ENCODE data around the gene ATG7. TPM values are rescaled to one million over a fixed set of nuclear protein-coding genes. Genes with fewer than 3 reads are reported as not detected.
"Not testable (repeated sequence)": the region's sequence is repeated elsewhere in the genome, so short reads cannot be mapped to it uniquely, and the experiment has no call there.

Gene ATG7
- polyA plus RNA-seq, 4 donors = 23.6 to 26.9 (median 25.2) TPM

DNA sequence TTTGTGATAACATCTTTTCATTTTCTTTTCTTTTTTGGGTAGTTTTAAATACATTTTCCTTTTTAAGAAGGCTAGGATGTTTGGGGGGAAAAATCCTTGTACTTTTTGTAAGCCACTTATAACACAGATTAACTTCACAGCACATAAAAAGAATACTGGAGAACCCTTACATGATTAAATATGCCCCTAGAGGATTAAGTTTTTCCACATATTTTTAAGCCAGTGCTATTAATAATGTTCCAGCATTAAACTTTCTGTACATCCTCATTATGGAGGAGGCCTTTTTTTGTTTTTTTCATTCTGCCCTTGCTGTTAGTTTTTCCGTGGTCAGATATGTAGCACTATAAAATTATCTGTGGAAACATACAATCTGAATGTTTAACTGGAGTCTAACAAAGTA is 147.9 kb downstream of the ATG7 start:
- DNase-seq (ENCODE audit: low read depth in 4 of 4, low spot score in 2 of 4) = no peak

DNA sequence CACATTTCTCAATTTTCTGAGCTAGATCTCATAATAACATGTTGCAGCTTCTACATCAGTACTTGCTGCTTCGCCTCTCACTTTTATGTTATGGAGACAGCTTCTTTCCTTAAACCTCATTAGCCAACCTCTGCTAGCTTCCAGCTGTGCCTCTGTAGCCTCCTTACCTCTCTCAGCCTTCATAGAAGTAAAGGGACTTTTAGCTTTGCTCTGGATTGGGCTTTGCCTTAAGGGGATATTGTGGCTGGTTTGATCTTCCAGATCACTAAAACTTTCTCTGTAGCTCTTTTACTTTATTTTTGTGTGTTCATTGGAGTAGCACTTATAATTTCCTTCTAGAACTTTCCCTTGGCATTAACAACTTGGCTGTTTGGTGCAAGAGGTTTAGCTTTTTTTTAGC is 150.1 kb downstream of the ATG7 start:
- no peak for DNase-seq (ENCODE audit: low read depth in 4 of 4, low spot score in 2 of 4)

DNA sequence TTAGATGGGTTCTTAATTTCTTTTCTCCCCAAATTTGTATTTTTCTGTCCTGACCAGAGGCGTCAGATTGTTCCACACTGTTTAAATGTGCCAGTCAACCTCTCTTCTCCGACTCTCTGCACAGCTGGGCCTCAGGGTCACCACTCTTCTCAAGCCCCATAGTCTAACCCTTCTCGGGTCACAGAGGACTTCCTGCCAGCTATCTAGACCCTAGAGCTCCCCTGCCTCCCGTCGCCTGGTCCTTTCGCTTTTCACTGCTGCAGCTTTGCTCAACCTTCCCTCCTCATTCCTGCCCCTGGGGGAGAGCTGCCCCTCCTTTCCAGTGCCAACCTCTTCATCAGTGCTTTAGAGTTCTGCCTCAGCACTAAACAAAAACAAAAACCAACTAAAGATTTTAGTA is 151.7 kb downstream of the ATG7 start:
- no peak for DNase-seq (ENCODE audit: low read depth in 4 of 4, low spot score in 2 of 4)

DNA sequence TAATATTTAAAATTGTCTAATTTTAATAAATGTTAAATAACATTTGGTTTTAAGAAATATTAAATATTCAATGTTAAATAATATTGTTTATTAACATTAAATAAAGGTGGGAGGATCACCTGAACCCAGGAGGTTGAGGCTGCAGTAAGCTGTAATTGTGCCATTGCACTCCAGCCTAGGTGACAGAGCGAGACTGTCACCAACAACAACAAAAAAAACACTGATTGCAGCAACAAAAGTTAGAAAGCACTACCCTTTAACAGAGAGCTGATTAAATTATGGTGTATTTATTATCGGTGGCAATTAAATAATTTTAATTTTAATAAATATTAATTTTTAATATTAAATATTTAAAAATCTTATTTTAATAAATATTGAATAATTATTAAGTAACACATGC is 152.1 kb downstream of the ATG7 start:
- no peak for DNase-seq (ENCODE audit: low read depth in 4 of 4, low spot score in 2 of 4)

DNA sequence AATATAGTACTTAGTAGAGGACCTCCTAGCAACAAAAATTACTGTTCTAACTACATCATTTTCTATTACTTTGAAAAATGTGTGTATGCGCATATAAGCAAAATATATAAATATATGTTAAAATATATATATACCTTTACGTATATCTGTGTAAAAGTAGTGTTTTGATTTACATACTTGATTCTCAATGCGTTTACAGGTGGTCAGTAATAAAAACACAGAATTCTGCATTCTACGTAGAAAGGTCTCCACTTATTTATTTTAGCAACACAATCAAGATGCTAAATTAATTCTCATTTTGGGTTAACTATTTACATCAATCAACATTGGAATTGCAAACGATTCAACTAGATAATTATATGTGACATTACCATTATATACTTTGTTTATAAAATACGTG is 158.0 kb downstream of the ATG7 start:
- no peak for DNase-seq (ENCODE audit: low read depth in 4 of 4, low spot score in 2 of 4)

DNA sequence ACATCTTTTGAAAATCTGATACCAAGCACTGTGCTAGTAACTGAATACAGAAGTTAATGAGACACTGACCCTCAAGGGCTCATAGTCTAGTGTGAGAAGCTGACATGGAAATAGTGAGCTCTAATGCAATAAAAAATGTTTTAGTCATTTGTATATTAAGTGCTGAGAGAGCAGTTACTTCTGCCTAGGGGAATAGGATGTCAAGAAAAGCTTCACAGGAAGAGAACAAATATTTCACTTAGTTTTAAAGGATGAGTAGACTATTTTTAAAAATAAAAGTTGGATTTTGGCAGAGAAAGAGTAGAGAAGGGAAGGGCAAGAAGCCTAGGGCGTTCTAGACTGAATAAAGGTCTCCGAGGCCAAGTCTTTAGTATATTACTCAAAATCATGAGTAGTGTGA is 158.4 kb downstream of the ATG7 start:
- no peak for DNase-seq (ENCODE audit: low read depth in 4 of 4, low spot score in 2 of 4)

DNA sequence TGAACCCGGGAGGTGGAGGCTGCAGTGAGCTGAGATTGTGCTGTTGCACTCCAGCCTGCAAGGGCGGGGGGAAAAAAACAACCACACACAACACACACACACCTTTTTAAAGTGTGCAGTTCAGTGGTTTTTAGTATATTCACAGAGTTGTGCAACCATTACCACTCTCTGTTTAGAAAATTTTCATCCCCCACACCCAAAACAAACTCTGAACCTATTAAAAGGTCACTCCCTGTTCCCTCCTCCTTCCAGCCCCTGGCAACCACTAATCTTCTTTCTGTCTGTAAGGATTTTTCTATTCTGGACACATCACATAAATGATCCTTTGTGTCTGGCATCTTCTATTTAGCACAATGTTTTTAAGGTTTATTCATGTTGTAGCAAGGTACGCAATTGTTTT is 159.1 kb downstream of the ATG7 start:
- DNase-seq (ENCODE audit: low read depth in 4 of 4, low spot score in 2 of 4) = no peak

DNA sequence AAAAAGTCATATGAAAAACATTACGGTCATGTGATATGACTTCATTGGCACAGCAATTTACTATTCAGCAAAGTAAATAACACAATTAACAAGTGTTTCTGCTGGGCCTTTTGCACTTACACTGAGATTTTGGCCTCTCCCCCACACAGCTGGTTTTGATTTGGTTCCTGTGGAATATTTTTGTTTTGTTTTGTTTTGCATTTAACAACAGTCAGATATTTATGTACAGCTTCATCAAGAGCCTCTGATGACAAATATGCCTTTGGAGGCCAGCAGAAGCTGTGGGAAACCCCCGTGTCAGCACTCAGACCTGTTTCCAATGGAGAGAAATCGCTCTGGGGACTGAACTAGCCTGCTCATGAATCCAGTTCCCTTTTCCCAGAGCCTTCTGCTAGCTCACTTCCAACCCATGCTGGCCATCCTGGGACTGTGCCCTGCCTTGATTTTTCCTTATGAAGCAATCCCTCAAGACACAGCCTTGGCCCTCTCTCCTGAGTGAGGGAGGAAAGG is 161.9 kb downstream of the ATG7 start:
- no peak for DNase-seq (ENCODE audit: low read depth in 4 of 4, low spot score in 2 of 4)

DNA sequence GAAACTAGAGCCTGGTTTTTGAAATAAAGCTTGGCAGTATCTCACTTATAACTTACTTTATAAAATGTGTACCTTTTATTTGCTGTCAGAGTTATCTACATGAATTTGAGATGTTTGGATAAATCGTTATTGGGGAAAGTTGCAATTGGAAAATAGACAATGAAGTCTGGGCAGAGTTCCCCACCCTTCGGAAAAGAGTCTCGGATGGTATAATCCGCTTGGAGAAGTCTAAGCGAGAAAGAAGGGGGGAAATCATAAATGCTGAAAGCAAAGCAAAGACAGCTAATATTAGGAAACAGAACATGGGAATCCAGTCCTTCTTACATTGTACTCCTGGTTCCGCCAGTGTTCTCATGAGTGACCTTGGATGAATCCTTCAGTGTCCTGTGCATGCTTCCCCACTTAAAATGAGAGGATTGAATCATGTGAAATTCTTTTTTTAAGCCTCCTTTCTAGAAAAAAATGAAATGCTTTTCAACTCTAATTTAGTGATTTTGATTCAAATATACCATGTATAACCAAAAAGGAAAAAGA is 162.4 kb downstream of the ATG7 start:
- no peak for DNase-seq (ENCODE audit: low read depth in 4 of 4, low spot score in 2 of 4)

DNA sequence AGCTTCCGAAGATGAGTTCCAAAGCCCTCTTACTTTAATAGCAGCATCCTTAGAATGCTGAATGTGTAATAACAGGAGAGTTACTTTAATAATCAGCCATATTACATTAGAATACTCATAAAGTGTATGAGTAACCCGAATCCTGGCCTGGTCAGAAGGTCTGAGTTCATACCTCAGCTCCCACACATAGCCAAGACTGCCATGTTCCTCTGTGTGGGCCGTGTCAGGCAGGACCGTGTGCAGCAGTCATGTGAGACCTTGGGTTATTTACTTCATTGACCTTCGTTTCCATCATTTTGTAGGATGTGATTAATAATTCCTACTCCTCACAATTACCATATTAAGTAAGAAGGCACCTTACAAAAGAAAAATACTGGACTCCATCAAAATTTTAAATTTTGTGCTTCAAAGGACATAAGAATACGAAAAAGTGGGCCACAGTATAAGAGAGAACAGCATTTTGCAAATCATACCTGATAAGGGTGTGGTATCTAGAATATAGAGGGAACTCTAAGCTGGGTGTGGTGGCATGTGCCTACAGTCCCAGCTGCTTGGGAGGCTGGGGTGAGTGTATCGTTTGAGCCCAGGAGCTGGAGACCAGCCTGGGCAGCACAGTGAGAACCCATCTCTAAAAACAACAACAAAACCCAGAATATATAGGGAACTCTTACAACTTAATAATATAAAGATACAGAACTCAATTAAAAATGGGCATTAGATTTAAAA is 163.4 kb downstream of the ATG7 start:
- no peak for DNase-seq (ENCODE audit: low read depth in 4 of 4, low spot score in 2 of 4)

DNA sequence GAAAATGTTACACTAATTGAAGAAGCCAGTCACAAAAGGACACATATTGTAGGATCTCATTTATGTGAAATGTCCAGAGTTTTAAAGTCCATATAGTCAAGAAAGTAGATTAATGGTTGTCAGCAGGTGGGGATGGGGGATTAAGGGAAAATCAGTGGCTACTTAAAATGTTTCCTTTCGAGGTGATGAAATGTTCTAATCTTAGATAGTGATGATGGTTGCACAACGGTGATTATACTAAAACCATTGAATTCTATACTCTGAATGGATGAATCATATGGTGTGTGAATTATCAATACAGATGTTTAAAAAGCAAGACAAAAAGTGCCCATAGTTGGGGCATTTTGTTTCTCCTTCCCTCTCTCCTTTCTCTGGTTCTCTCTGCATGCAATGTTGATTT is 164.6 kb downstream of the ATG7 start:
- no peak for DNase-seq (ENCODE audit: low read depth in 4 of 4, low spot score in 2 of 4)

DNA sequence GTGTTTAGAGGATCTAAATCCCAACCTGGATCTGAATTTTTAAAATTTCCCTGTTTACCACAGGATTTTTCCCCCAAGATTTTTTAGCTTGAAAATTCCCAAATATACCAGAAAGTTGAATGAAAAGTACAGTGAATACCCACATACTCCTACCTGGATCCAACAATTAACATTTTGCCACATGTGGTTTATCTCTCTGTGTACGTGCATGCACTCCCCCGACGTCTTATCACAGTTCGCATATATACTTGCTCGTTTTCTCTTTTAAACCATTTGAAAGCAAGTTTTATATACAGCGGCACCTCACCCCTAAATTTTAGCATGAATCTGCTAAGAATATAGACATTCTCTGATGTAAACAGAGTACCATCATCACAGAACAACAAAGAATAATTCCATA is 165.3 kb downstream of the ATG7 start:
- DNase-seq (ENCODE audit: low read depth in 4 of 4, low spot score in 2 of 4) = no peak

DNA sequence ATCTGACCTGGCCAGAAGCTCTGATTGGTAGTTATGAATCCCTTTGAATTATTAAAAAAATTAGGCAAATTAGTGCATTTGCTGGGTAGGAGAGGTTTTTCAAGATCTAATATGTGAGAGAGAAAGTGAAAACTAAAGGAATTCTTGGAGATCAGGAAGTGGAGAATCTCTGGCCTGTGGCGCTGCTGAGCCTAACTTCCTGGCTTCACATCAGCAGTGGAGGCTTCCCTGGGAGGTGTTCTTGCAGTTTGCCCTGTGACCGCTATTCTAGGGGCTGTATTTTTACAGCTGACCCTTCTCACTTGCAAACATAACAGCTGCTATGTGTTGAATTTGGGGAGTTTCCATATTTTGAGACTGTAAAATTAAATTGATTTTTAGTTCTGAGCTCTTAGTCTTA is 166.4 kb downstream of the ATG7 start:
- DNase-seq (ENCODE audit: low read depth in 4 of 4, low spot score in 2 of 4) = no peak

DNA sequence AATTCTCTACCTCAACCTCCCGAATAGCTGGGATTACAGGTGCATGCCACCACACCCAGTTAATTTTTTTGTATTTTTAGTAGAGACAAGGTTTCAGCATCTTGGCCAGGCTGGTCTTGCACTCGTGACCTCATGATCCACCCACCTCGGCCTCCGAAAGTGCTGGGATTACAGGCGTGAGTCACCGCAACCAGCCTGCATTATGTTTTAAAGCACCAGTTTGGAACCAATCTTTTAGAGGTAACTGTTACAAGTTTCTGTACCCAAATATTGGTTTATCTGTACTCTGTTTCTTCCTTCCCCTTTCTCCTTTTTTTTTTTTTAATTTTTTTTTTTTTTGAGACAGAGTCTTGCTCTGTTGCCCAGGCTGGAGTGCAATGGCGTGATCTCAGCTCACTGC is 169.1 kb downstream of the ATG7 start:
- not testable (repeated sequence) for DNase-seq (ENCODE audit: low read depth in 4 of 4, low spot score in 2 of 4)

DNA sequence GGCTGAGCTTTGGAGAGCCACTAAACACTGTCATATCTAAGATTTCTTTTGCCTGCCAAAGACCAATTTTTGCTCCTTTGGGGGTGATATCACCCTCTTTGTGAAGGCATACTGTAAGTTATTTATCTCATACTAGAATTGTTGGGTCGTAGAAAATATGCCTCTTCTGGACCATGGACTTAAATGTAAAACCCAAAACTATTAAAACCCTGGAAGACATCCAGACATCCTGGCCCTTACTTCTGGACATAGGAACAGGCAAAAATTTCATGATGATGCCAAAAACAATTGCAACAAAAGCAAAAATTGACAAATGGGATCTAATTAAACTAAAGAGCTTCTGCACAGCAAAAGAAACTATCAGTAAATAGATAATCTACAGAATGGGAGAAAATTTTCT is 172.2 kb downstream of the ATG7 start:
- no peak for DNase-seq (ENCODE audit: low read depth in 4 of 4, low spot score in 2 of 4)

DNA sequence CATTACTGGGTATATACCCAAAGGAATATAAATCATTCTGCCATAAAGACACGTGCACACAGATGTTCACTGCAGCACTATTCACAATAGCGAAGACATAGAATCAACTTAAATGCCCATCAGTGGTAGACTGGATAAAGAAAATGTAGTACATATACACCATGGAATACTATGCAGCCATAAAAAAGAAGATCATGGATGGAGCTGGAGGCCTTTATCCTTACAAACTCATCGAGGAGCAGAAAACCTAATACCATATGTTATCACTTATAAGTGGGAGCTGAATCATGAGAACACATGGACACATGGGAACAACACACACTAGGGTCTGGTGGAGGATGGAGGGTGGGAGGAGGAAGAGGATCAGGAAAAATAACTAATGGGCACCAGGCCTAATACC is 173.0 kb downstream of the ATG7 start:
- not testable (repeated sequence) for DNase-seq (ENCODE audit: low read depth in 4 of 4, low spot score in 2 of 4)

DNA sequence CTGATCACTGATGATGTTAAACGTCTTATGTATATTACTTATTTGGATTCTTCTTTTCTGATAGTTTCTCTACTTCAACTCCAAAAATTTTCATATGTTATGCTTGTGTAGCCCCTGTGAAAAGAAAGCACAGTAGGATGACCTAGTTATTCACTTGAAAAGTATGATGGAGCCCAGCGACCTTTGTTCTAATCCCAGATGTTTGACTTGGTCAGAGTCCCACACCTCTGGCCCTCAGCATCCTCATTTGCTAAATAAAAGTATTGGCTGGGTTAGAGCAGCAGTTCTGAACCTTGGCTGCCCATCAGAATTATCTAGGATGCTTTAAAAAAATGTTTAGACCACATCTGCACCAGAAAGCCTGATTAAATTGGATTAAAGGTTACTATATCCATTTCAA is 173.7 kb downstream of the ATG7 start:
- no peak for DNase-seq (ENCODE audit: low read depth in 4 of 4, low spot score in 2 of 4)

DNA sequence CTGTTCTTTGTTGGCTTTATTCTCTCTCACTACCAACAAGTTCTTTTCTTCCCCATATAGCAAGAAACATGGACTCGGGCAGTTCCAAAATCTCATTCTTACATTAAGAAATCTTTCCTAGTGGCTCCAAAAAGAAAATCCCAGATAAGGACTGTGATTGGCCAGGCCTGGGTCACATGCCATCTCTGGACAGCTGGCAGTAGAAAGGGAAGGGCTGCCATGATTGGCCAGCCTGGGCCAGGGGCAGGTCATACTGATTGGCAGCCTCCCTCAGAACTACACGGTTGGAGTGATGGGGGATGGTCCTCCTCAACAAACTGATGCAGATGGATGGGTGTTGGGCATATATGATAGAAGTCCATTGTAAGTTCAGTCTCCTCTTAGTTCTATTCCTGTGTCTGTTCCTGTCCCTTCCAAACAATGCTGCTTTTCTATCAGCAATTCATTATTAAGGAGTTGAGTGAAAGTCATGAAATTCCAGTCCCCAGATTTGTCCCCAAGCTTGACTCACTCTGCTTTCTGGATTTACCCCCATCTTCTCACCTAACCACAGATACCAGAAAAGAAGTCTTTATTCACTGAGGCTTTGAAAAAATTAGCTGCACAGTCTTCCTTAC is 175.5 kb downstream of the ATG7 start:
- DNase-seq (ENCODE audit: low read depth in 4 of 4, low spot score in 2 of 4) = no peak

DNA sequence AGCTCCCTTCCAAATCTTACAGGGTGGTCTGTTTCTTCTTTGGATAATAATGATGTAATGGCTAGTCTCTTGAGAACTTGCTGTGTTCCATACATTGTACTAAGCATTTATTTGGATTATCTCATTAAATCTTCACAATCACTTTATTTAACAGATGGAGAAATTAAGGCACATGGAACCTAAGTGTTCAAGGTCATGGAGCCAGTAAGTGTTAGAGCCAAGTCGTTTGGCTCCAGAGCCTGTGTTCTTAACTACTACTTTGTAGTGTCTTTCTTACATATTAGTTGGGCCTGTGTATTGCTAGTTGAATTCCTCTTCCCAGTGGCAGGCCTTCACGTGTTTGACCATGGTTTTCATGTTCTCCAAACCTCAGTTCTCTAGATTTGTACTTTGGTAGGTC is 177.8 kb downstream of the ATG7 start:
- no peak for DNase-seq (ENCODE audit: low read depth in 4 of 4, low spot score in 2 of 4)

DNA sequence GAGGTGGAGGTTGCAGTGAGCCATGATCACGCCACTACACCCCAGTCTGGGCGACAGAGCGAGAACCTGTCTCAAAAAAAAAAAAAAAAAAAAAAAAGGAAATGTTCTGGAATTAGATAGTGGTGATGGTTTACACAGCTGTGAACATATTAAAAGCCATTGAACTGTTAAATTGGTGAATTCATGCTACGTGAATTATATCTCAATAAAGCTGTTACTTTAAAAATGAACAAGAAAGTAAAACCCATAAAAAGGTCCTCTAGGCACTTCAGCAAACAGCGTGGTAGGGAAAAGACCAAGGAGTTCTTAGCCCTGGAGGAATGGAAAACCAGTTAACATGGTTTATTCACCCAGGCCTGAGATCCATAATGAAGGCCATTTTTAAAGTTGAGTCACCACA is 180.1 kb downstream of the ATG7 start:
- no peak for DNase-seq (ENCODE audit: low read depth in 4 of 4, low spot score in 2 of 4)

DNA sequence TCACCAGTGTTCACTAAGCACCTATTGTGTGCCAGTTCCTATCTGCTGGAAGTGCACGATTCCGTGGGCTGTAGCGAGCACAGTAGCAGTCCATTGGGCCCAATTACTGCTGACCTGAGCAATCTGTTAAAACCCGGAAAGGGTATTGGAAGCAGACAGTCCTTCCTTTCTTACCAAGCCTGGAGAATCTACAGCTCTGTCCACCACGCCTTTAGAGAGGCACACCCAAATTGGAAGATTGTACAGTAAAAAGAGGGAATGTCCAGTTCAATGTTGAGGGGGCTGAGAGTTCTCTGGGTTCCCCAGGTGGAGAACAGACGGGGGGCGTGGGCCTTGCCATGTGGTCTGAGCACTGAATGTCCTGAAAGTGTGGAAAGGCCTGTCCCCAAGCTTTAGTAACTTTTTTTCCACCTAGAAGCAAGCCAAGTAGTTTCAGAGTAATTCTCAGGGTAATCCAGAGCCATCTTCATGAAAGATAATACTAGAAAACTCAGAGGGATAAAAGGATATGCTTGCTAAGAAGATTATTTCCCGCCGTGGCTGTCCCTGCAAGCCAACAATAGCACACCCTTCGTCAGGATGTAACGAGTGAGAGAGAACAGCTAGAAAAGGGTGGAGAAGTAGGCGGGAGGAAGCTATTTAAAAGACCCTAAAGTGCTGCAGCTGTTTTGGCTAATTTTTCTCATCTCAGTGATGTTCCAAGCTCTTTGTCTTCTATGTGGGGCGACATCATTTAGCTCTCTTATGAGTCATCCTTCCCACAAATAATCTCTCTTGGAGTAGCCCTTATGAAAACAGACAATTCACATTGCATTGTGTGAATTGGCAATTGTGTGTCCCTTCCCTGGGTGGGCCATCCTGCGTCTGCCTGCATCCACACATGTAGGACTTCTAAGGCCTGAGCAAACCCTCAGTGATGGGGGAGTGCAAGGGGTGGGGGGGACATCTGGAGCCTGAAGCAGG is 181.0 kb downstream of the ATG7 start:
- no peak for DNase-seq (ENCODE audit: low read depth in 4 of 4, low spot score in 2 of 4)
